Sigmoid colon (tissue), 7 donors: ENCODE results near the gene DAPK2. TPM values are rescaled to one million over a fixed set of nuclear protein-coding genes. Genes with fewer than 3 reads are reported as not detected.

Experiments used
- DNase-seq: peaks from one replicate; pipeline ENCODE4 v3.0.0-alpha.2; 2019
- H3K27ac ChIP-seq, 4 donors: fragments of 200-600 bp; sonication (generic); one replicate each; pipeline ENCODE4 v1.5.1; 2016 to 2019; ENCODE audit warnings: mild to moderate bottlenecking in 1 of 4
- H3K27me3 ChIP-seq, 3 donors: fragments of 200-600 bp; sonication (generic); one replicate each; pipeline ENCODE4 v1.5.1; 2019; ENCODE audit warnings: mild to moderate bottlenecking in 1 of 3
- H3K36me3 ChIP-seq, 4 donors: fragments of 200-600 bp; sonication (generic); one replicate each; pipeline ENCODE4 v1.5.1; 2016 to 2019
- H3K4me1 ChIP-seq, 4 donors: fragments of 200-600 bp; sonication (generic); one replicate each; pipeline ENCODE4 v1.5.1; 2017 to 2019
- H3K4me3 ChIP-seq, 4 donors: fragments of 200-600 bp; sonication (generic); one replicate each; pipeline ENCODE4 v1.5.1; 2017 to 2019; ENCODE audit warnings: mild to moderate bottlenecking in 2 of 4, moderate library complexity in 1 of 4
- H3K9me3 ChIP-seq, 4 donors: fragments of 200-600 bp in 3 of 4; sonication (generic) in 3 of 4; one replicate each; pipeline versions ENCODE4 v1.5.1 to v1.6.1; 2013 to 2019
- CTCF ChIP-seq, 4 experiments: fragments of 450-650 bp in 3 of 4; fragments of 200-600 bp in 1 of 4; IDR thresholded peaks; one replicate each; pipeline ENCODE4 v1.5.1; 2016 to 2019; ENCODE audit warnings: antibody characterized with exemption in 4 of 4, mild to moderate bottlenecking in 3 of 4, moderate library complexity in 2 of 4
- EP300 ChIP-seq, 4 donors: sonication (generic); formaldehyde crosslinking; IDR thresholded peaks; one replicate each; pipeline ENCODE4 v1.6.1; 2017; ENCODE audit warnings: antibody characterized with exemption in 4 of 4
- POLR2A ChIP-seq, 2 donors: fragments of 450-650 bp; IDR thresholded peaks; one replicate each; pipeline ENCODE4 v1.6.1; 2016; ENCODE audit warnings: antibody characterized with exemption in 2 of 2, mild to moderate bottlenecking in 2 of 2, moderate library complexity in 2 of 2
- POLR2AphosphoS5 ChIP-seq, 4 donors: sonication (generic); formaldehyde crosslinking; IDR thresholded peaks; one replicate each; pipeline ENCODE4 v1.6.1; 2017; ENCODE audit warnings: antibody characterized with exemption in 4 of 4
- WGBS, 2 donors: extraction: QIAGEN DNeasy Blood & Tissue Kit; methylation state at CpG; one replicate each; pipeline ENCODE4 v1.1.7; 2013; 5-methylcytosine and 5-hydroxymethylcytosine counted together
- intact Hi-C: fragments of 100-400 bp; cut with DNase I; formaldehyde crosslinking; loops from one replicate; pipeline ENCODE4 v1.15.1; 2023
- polyA plus RNA-seq, 3 donors: library from polyadenylated mRNA; stranded (reverse); fragments of 200-250 nt; gene quantifications; one replicate each; pipeline ENCODE4 v1.2.3, GENCODE V29; 2013
- total RNA-seq, 4 donors: library from RNA; depleted of rRNA; stranded (reverse); fragments of >200 nt; gene quantifications; one replicate each; pipeline ENCODE4 v1.1.0, GENCODE V29; 2016
- donor health status: healthy with polysubstance abuse.
- donor health status: Bipolar disorder and iron deficiency.
- donor health status: healthy.

Gene DAPK2
- total and polyA plus RNA-seq, 7 donors = 2.1 to 27.7 (median 5.5) TPM

DNA sequence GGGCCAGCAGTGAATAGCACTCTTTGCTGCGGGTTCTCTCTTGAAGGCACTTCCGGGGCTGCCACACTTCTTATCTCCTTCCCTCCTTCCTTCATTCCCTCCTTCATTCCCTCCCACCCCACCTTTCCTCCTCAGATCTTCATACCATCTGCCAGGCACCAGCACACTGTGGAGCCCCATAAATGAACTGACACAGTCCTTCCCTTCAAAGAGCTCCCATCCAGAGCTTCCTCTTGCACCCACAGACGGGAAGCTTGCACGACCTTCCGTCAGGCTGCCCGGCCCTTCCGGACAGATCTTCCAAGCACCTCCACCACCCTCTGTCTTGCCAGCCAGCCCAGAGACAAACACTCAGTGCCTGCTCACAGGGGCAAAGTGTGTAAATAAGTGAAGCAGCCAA, 147.1 kb downstream of the DAPK2 start:
- 79% methylated on average over 7 of the region's 7 CpGs for WGBS, 2 donors
- Histone ChIP-seq H3K4me3 (no peak overlapping the region), H3K4me1 (no peaks in the 10 kb centered on the region), H3K27me3 (no peaks in the 10 kb centered on the region), H3K9me3 (no peaks in the 10 kb centered on the region), H3K27ac (no peak overlapping the region), H3K36me3 (no peaks in the 10 kb centered on the region)
- DNase-seq = no peak
- intact Hi-C loops = loop anchor here (10.0 kb wide), 1 partner anchor 166 kb away; no protein-coding TSS in a partner anchor
- no peak for TF ChIP-seq POLR2A (IDR thresholded peaks at IDR 0.05)

- no peak for DNase-seq
- TF ChIP-seq CTCF (IDR thresholded peaks at IDR 0.05) (no peak), POLR2AphosphoS5 (IDR thresholded peaks at IDR 0.05) (no peak), EP300 (IDR thresholded peaks at IDR 0.05) (no peak), POLR2A (IDR thresholded peaks at IDR 0.05) (no peak)
- Histone ChIP-seq H3K9me3 (no peaks in the 10 kb centered on the region), H3K27me3 (no peaks in the 10 kb centered on the region), H3K27ac (no peak overlapping the region), H3K36me3 (no peaks in the 10 kb centered on the region), H3K4me3 (no peak overlapping the region), H3K4me1 (no peaks in the 10 kb centered on the region)
- intact Hi-C loops = loop anchor here (10.0 kb wide), 1 partner anchor 168 kb away; no protein-coding TSS in a partner anchor
- WGBS, 2 donors = 58 to 62% methylated on average over 15 of the region's 15 CpGs
Measured at GRCh38 chr15:63896336-63897115, 149.8 kb downstream of the DAPK2 start.

- Histone ChIP-seq H3K4me3 (no peak overlapping the region), H3K9me3 (no peaks in the 10 kb centered on the region), H3K27ac (no peak overlapping the region), H3K4me1 (no peaks in the 10 kb centered on the region), H3K27me3 (no peaks in the 10 kb centered on the region), H3K36me3 (no peaks in the 10 kb centered on the region)
- intact Hi-C loops = loop anchor here (10.0 kb wide), 1 partner anchor 169 kb away; no protein-coding TSS in a partner anchor
- no peak for TF ChIP-seq EP300 (IDR thresholded peaks at IDR 0.05)
- no peak for TF ChIP-seq CTCF (IDR thresholded peaks at IDR 0.05)
- no peak for TF ChIP-seq POLR2A (IDR thresholded peaks at IDR 0.05)
- TF ChIP-seq POLR2AphosphoS5 (IDR thresholded peaks at IDR 0.05) = no peak
- WGBS, 2 donors = 80 to 83% methylated on average over 8 of the region's 8 CpGs
- no peak for DNase-seq
Measured at GRCh38 chr15:63895787-63896218, 150.5 kb downstream of the DAPK2 start.

DNA sequence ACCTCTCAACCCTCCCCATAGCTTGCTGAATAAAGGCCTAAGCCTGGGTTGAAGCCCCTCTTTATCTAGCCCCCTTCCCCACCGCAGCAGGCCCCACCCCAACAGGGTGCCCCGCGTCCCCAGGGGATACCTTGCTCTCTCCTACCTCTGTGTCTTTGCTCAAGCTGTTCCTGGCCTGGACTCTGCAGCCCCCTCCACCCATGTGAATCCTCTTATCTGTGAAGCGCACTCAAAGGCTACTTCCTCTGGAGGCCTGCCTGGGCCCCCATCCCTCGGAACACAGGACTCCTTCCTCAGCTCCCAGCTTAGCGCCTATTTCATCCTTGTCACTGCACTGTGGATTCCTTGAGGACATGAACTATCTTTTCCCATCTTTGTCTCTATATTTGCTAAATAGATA, 151.1 kb downstream of the DAPK2 start:
- Histone ChIP-seq H3K4me3 (no peak overlapping the region), H3K4me1 (no peaks in the 10 kb centered on the region), H3K9me3 (no peaks in the 10 kb centered on the region), H3K27me3 (no peaks in the 10 kb centered on the region), H3K27ac (no peak overlapping the region), H3K36me3 (no peaks in the 10 kb centered on the region)
- WGBS, 2 donors = 82 to 94% methylated on average over 6 of the region's 6 CpGs
- intact Hi-C loops = loop anchor here (10.0 kb wide), 1 partner anchor 170 kb away; no protein-coding TSS in a partner anchor
- no peak for DNase-seq
- no peak for TF ChIP-seq CTCF (IDR thresholded peaks at IDR 0.05)
- no peak for TF ChIP-seq POLR2A (IDR thresholded peaks at IDR 0.05)
- TF ChIP-seq EP300 (IDR thresholded peaks at IDR 0.05) = no peak
- TF ChIP-seq POLR2AphosphoS5 (IDR thresholded peaks at IDR 0.05) = no peak

DNA sequence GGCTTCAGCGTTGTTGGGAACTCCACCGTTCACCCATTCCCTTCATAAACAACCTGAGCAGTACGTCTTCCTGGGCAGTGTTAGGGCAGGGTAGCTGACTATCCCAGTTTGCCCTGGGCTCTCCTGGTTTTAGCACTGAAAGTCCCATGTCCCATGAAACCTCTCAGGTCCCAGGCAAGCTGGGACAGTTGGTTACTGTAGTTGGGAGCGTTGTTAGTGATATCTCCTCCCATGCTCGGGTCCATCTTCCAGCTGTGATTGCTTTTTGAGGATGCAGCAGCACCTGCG, 151.7 kb downstream of the DAPK2 start:
- DNase-seq = no peak
- WGBS, 2 donors = 91 to 92% methylated on average over 6 of the region's 6 CpGs
- Histone ChIP-seq H3K4me1 (no peaks in the 10 kb centered on the region), H3K4me3 (no peak overlapping the region), H3K27ac (no peak overlapping the region), H3K9me3 (no peaks in the 10 kb centered on the region), H3K36me3 (no peaks in the 10 kb centered on the region), H3K27me3 (no peaks in the 10 kb centered on the region)
- TF ChIP-seq POLR2A (IDR thresholded peaks at IDR 0.05) = no peak
- no peak for TF ChIP-seq EP300 (IDR thresholded peaks at IDR 0.05)
- no peak for TF ChIP-seq CTCF (IDR thresholded peaks at IDR 0.05)
- no peak for TF ChIP-seq POLR2AphosphoS5 (IDR thresholded peaks at IDR 0.05)
- intact Hi-C loops = loop anchor here (5.0 to 10.0 kb wide), 2 partner anchors 62 to 170 kb away; partner anchors contain the start of gene HERC1
